HG02840 (cell line): ENCODE results near the gene PITPNM3.

Experiments used
- ATAC-seq: cut with Tn5 transposase; IDR thresholded peaks from one replicate; pipeline ENCODE4 v1.9.1; 2021; ENCODE audit warnings: mild to moderate bottlenecking, moderate library complexity, moderate number of reproducible peaks; ENCODE audit not compliant: unreplicated experiment, low FRiP score

Gene PITPNM3

DNA sequence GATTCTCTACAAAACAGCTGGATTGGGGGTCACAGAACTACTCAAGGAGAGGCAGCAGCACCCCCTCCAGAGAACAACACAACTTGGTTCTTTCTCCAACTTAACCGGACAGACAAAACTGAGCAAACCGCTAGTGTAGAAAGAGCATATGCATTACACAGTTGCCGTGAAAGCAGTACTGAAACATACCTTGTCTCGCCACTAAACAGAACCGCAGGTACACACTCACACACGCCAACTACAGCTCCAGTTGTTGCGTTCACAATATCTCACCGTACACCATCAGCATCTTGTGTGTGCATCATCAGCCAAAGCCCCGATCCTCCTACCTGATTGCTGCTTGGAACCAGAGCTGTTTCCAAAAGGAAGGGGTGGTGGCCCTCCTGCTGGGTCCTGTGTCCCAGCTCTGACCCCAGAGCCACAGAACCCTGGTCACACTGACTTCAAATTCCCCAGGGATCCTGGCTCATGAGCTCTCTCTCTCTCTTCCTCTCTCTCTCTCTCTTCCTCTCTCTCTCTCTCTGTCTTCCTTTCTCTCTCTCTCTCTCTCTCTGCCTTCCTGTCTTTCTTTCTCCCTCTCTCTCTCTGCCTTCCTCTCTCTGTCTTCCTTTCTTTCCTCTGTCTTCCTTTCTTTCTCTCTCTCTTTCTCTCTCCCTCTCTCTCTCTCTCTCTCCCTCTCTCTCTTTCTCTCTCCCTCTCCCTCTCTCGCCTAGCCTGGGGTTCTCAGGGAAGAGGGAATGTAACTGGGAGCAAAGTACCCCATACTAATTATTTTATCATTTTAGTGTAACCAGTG, 103.7 kb downstream of the PITPNM3 start:
- ATAC-seq = no peak

DNA sequence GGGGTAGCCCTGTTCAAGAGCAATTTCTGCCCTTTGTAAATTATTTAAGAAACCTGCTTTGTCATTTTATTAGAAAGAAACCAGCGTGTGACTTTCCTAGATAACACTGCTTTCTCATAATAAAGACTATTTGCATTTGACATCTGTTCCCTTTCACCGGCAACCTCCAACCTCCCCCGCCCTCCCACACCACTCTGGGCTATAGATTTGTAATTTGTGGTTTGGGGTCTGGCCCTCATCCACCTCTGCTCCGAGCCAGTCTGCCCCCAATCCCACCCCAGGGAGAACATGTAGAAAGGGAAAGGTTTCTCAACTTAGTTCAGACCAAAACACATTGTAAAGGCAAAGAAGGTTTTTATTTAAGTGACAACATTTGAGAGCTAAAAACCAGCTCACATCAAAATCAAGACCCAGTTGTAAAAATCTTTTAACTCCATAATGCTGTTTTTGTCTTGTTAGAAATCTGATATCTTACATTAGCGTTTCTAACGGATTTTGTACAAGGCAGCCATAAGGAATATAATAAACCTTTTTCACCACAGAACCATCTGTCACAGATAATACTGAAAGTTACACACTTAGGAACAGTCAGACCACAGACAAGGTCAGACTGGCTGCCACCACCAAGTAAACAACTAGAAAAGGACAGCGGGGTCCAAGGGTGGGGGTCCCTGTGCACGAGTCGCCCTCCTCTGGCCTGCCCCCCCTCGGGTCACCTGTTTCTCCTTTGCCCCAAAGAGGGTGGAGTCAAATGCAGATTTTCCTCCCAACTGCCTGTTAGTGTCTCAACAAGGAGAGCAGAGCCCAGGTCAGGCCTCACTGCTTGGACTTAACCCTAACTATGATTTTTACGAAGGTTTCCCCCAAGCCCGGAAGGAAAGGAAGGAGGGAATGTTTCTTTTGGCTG, 105.2 kb downstream of the PITPNM3 start:
- no peak for ATAC-seq

DNA sequence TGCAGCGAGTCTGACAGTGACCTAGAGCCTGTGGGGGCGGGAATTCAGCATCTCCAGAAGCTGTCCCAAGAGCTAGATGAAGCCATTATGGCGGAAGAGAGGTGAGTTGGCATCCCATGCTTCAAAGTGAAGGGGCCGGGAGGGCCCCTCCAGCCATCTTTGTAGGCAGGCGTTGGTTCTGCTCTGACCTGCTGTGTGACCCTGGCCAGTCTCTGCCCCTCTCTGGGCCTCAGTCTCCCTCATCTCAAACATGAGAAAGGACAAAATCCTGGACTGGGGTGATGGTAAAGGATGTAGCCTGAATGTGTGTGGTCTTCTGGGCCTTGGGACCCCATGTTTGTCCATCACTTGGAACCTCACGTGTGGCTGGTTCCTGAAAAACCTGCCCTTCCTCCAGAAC, 107.0 kb downstream of the PITPNM3 start:
- ATAC-seq = no peak

DNA sequence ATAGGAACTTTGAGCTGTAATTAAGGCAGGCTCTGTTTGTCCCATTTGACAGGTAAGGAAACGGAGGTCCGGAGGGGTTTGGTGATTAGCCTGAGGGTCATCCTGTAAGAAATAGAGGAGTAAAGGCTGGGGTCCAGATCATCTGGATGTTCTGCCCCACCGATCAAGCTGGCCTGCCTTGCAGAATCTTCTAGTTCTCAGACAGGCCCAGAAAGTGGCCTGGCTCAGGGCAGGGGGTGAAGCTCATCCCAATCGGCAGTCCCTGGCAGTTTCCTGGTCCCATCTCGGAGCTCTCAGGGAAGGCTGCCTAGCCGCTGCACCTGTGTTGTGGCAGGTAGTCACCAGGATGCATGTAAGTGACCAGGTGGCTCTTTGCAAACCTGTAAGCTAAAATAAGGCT, 107.9 kb downstream of the PITPNM3 start:
- ATAC-seq = no peak

DNA sequence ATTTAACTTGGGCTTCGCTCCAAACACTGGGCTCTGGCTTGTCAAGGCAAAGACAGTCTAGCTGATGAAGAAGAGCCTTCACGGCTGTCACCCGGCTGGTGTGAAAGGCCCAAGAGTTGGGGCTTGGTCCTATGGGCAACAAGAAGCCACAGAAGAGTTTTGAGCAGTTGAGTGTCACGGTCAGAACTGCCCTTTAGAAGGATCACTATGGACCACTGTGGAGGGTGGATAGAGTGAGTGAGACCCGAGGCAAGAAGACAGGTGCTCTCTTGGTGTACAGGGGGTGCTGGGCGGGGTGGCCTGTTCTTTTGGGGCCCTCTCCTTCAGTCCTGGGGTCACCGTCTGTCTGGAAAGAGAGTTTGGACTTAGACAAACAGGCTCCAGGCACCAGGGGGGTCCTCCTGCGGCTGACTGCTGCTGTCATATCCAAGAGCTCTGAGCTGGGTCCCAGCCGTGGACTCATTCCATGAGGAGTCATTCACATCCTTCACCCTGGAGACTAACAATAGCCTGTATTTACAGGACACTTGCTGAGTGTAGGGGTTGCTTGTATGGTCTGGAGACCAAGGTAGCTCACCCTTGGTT, 109.7 kb downstream of the PITPNM3 start:
- no peak for ATAC-seq

DNA sequence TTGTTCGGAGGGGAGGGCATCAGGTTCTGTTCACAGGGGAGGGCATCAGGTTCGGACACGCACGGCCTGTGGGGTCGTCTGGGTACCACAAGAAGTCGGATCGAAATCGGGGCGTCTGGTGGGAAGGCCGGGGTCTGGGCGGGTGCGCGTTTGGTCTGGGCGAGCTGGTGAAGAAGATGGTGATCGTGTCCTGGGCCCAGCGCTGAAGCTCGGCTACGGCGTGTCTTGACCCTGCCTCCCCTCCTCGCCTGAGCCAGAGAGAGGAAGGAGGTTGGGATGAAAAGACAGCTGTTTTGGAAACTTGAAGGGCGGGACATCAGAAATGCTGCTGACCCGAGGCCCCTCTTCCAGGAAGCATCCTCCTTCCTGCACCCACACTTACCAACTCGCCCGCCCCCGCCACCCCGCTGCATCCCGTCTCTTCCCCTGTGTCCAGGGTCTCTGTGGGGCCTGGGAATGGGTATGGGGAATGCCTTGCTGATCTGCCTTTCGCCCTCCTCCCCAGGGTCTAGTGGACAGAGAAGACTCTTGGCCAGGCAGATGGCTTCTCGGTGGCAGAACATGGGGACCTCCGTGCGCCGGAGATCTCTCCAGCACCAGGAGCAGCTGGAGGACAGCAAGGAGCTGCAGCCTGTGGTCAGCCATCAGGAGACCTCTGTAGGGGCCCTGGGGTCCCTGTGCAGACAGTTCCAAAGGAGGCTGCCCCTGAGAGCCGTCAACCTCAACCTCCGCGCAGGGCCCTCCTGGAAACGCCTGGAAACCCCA, 111.6 kb downstream of the PITPNM3 start:
- no peak for ATAC-seq

DNA sequence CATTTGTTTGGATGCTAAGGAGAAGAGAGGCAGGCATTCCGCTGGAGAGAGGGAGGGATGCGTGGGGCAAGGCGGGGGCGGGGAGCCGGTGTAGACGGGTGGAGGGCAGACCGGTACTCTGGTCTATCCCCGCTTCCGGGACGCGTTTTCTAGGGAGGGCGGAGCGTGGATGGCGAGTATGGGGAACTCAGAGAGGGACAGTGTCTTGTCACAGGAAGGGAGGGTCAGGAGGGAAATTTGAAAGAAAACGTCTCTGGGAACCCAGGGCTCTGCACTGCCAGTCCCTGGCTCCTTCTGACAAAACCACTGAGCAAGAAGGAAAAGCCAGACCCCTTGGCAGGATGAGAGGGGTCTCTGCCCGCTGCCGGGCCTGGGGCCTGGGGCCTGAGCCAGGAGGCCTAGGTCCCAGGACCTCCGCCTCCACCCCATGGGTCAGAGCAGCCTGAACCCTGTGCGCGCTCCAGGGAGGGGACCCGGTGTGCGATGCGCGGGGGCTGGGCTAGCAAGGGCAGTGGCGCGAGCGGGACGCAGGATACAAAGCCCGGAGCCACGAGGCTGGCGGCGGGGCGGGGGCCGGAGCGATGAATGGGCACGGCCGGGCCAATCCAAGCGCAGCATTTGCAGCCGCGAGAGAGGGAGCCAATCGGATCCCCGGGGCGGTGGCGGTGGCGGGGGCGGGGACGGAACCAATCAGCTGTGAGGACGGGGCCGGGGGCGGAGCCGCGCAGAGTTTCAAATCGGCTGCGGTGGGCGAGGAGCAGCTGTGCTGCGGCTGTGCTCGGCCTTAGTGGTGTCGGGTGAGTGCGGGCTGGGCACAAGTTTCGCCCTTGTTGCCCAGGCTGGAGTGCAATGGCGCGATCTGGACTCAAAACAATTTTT, 112.4 kb downstream of the PITPNM3 start, which contains the start of gene PIMREG:
Gene PIMREG (plus strand): TSS at position 764 of the 879 bp plus-strand sequence. CDS start 656 bp downstream, outside the sequence.
- ATAC-seq = peak; percentile 85

DNA sequence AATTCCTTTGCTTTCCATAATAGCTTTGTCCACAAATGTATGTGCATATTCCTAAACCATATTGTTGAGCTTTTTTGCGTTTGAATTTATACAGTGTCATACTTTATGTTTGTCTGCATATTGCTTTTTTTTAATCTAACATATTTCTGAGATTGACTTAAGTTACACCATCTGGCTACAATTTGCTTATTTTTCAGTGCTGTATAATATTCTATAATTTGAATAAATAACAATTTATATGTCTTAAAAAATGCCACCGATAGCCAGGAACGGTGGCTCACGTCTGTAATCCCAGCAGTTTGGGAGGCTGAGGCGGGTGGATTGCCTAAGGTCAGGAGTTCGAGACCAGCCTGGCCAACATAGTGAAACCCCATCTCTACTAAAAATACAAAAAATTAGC, 113.6 kb downstream of the PITPNM3 start:
- no peak for ATAC-seq

DNA sequence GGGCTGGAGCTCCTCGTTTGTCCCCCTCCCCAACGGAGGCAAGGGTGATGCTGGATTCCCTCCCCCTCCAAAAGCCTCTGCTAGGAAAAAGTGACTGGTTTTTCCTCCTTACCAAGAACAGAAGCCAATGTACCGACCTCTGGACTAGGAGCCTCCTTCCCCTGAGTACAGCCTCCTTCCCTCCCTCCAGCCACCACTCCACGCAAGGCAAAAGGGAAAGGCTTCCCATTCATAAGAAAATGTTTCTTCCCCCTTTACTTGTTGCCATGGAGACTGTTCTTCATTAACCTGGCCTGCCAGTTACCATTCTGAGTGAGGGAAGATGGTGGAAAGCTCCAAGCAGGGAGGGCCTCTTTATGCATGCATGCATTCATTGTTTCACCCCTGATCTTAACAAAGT, 116.4 kb downstream of the PITPNM3 start:
- ATAC-seq = no peak

DNA sequence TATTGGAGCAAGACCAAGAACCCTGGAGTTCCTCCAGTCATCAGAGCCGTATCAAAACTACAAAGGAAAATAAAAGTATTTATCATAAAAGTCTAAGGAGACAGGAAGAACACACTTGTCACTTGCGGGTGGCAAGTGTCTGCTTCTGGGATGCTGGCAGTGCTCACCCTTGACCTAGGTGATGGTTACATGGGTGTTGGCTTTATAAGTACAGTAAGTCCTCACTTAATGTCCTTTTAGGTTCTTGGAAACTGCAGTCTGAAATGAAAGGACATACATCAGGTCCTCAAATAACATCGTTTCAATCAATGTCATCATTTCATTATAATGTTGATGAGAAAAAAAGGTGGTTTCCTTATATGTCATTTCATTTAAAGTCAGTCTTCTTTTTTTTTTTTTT, 118.4 kb downstream of the PITPNM3 start:
- no peak for ATAC-seq

DNA sequence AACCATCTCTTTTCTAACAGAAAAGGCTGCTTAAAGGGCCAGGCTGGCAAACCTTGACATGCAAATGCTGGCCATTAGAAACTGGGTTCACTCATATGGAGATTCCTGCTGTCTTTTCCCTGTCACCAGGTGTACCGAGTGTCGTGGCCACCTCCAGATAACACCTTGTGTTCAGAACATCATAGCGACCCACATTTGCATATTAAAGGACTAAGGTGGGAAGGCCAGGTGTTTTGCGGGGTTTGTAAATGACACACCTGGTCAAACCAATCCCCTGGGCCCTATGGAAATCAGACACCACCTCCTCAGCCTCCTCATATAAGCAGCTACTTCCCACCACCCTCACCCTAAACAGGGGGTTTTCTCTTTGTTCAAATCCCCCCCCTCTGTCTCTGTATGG, 118.9 kb downstream of the PITPNM3 start:
- ATAC-seq = no peak

DNA sequence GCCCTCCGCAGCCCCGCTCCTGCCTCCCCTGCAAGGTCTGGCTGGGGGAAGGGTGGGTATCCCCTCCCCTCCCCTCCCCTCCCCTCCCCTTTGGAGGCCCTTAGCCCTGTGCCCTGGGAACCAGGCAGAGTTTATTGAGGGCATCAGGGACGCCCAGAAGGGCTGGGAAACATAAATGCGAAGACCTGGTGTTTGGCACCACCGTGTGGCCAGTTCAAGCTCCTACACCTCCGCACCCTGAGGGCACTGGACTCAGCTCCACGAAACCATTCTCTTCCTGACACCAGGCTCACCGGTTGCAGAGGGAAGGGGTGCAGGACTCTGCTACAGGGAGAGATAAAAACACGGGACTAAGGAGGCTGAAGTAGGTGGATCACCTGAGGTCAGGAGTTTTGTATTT, 120.4 kb downstream of the PITPNM3 start:
- ATAC-seq = no peak

DNA sequence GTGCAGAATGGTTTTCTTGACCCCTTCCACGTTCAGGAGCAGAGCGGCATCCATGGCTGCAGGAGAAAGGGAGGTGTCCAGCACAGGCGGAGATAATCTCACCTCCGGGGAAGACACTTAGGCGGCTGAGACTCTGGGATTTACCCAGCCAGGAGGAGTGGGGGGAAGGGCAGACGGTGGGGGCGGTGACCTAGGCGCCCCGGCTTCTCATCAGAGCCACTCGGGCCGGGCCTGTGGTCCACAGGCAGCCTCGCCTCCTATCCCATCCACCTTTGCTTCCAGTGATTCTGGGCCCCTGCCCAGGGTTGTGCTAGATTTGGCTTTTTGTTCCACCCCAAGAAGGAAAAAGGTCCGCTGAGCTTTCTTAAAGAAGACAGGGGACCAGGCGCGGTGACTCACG, 121.3 kb downstream of the PITPNM3 start, which contains the start of gene AIPL1:
Gene AIPL1 (minus strand): TSS at position 71 of the 400 bp plus-strand sequence. CDS start 17 bp downstream, at position 54.
- ATAC-seq = no peak

DNA sequence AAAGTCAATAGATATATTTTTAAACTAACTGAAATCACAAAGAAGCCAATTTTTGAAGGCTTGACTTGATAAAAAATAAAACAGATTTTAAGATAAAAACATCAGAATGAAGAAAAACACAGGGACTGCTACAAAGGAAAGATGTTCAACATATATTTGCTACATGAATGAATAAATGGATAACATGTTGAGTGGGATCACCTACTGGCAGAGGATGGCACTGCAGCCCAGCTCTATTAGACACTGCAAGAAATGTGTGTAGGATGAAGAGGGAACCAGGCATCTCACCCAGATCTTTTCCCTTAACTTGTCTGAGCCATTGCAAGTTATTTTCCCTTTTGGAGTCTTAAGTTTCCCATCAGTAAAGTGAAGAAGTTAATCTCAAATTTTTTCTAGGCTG, 125.6 kb downstream of the PITPNM3 start:
- no peak for ATAC-seq

DNA sequence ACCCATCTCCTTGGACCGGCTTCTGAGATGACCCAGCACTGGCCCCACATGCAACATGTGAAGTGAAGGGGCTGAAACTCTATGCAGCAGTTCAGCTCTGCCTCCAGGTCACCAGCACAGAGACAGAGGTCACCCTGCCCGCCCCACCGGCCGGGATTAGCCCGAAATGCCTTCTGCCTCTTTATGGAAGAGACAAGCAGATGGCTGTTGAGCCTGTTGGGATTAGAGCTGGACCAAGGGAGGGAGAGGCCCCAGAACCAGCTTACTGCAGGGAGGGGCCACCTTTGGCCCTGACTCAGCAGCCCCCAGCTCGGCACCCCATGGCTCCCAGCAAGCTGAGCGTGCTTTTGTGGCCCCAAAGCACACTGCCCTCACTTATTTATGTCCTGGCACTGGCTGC, 127.1 kb downstream of the PITPNM3 start:
- ATAC-seq = no peak

DNA sequence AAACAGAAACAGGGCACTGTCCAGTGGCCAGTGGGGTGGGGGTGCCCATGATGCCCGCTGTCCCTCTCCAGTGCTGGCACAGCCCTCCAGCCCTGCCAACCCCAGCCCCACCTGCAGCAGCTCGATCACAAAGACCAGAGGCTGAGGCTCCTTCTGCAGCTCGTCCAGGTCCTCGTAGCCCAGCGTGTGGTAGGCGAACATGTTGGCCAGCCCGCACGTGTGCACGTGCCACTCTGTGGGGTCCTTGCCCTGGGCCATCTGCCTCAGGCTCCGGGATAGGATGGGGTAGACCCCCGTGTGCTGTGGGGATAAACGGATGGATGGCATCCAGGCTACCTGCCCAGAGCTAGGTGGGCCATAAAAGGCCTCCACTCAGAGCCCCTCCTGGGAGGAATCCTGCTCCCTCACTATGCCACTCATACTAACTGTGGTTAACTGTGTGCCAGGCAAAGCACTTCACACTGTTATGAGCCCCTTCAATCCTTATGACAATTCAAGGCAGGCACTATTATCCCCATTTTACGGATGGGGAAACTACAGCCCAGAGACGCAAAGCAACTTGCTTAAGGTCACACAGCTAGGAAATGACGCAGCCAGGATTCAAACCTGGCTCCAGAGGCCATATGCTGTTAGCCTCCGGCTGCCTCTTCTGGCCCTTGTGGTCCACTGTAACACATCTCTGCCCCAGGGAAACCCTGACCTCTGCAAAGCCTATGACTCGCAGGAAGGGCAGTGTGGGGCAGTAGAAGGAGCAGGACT, 128.0 kb downstream of the PITPNM3 start:
- ATAC-seq = no peak

DNA sequence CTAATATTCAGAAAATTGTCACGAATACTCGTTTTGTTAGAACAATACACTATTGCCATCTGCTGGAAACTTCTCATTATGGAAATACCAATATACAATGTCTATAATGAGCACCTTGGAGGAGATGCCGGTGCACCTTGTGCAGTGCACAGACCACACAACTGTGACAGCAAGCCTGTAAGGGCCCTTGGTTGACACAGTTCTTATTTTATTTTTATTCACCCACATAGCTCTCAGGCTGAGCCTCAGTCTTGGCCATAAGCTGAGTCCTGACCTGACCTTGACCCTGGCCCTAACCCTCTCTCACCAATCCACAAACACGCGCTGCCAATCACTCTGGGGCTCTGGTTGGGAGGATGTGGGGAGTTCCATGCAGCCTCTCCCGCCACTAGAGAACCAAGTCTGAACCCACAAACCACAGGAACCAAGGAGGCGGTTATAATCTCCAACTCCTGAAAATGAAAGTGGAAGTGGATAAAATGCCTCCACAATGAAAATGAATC, 129.0 kb downstream of the PITPNM3 start:
- no peak for ATAC-seq

DNA sequence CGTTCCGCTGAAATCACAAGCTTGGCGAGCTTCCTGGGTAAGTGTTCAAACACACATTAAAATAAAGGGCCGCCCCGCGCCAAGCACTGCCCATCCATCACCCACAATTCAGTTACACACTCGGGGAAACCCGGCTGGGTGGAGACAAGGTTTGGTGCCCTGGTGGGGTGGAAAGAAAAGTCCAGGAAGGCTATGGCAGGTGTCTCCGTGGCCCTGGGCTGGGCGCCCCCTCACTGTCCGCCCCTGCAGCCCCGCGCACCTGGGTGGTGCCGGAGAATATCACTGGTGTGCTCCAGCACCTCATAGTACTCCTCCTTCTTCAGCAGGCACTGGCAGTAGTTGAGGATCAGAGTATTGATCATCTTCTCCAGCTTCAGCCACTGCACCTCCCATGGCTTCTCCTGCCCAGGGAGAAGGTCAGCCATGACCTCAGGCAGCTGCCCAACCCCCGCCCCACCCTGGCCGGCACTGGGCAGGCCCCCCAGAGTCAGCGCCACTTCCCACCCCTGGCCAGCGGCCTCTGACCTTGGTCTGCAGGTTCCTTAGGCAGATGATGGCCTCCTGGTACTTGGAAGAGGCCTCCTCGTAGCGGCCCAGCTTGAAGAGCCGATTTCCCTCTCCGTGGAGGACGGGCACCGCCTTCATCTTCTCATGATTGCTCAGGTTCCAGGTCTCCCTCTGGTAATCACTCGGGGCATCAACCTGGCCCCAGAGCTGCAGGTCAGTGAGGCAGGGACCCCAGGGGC, 129.8 kb downstream of the PITPNM3 start:
- ATAC-seq = no peak
